Fibroblast of the aortic adventitia (primary cell): ENCODE results near the gene SLC6A6. TPM values are rescaled to one million over a fixed set of nuclear protein-coding genes. Genes with fewer than 3 reads are reported as not detected.
A peak's percentile ranks its signal among the peaks of the same experiment; 100 is the strongest.

Source experiments
- DNase-seq: peaks from one replicate; pipeline ENCODE4 v3.0.0-alpha.2; 2010; ENCODE audit warnings: low read depth
- H3K4me3 ChIP-seq: 2 replicates; pipeline ENCODE4 v1.5.1; 2011; ENCODE audit warnings: low read depth, mild to moderate bottlenecking, control low read depth, low read length, moderate library complexity
- CTCF ChIP-seq: IDR thresholded peaks from 2 replicates; pipeline ENCODE4 v1.5.1; 2011; ENCODE audit warnings: mild to moderate bottlenecking, low read length, control low read depth, inconsistent platforms; ENCODE audit not compliant: insufficient read depth
- total RNA-seq: library from RNA; depleted of rRNA; stranded (reverse); fragments of >200 nt; gene quantifications from 2 replicates; pipeline ENCODE4 v1.2.3, GENCODE V29; 2012; ENCODE audit warnings: low replicate concordance

SLC6A6 gene
- total RNA-seq, 1 donor = 31.4 TPM

- TF ChIP-seq CTCF = no peak
- no peak for DNase-seq
Measured at GRCh38 chr3:14389716-14390115, 12.7 kb upstream of the SLC6A6 start.

GRCh38 chr3:14391033-14391432, 11.4 kb upstream of the SLC6A6 start:
- H3K4me3 ChIP-seq = no peak overlapping the region
- DNase-seq = peak; percentile 83
- TF ChIP-seq CTCF = no peak

More at GRCh38 chr3:14389716-14390115, 12.7 kb upstream of the SLC6A6 start:
- no peak overlapping the region for H3K4me3 ChIP-seq

GRCh38 chr3:14392231-14392630, 10.2 kb upstream of the SLC6A6 start:
- TF ChIP-seq CTCF = no peak
- H3K4me3 ChIP-seq = no peak overlapping the region
- DNase-seq = no peak

- DNase-seq = no peak
- no peak for TF ChIP-seq CTCF
- H3K4me3 ChIP-seq = no peak overlapping the region
Measured at GRCh38 chr3:14392803-14393319, 9.5 kb upstream of the SLC6A6 start.

- DNase-seq = no peak
- H3K4me3 ChIP-seq = no peak overlapping the region
- no peak for TF ChIP-seq CTCF
Measured at GRCh38 chr3:14393440-14394106, 8.8 kb upstream of the SLC6A6 start.

- no peak for DNase-seq
- no peak for TF ChIP-seq CTCF
- H3K4me3 ChIP-seq = no peak overlapping the region
Measured at GRCh38 chr3:14396031-14396692, 6.2 kb upstream of the SLC6A6 start.
